Measurements from ENCODE around the gene PPP3CA.

The PPP3CA gene

GRCh38 chr4:101347267-101347556 lies at the start of gene PPP3CA:
Gene PPP3CA (minus strand): TSS chr4:101347526.
- DNase-seq = no peak

- no peak for DNase-seq
These were observed 45.9 kb upstream of the PPP3CA start for GRCh38 chr4:101393256-101393655.

- DNase-seq = no peak
These were observed 23.4 kb upstream of the PPP3CA start for GRCh38 chr4:101370663-101371210.

GRCh38 chr4:101367201-101367600 lies 19.9 kb upstream of the PPP3CA start:
- DNase-seq = no peak

GRCh38 chr4:101366331-101366730 lies 19.0 kb upstream of the PPP3CA start:
- DNase-seq = no peak

- DNase-seq = no peak
These were observed 10.4 kb upstream of the PPP3CA start for GRCh38 chr4:101357751-101358150.

- DNase-seq = no peak
These were observed 9.6 kb upstream of the PPP3CA start for GRCh38 chr4:101356928-101357327.

GRCh38 chr4:101355767-101356702 lies 8.7 kb upstream of the PPP3CA start:
- no peak for DNase-seq

- DNase-seq = no peak
These were observed 7.9 kb upstream of the PPP3CA start for GRCh38 chr4:101355246-101355645.

- no peak for DNase-seq
These were observed 2.4 kb upstream of the PPP3CA start for GRCh38 chr4:101349801-101350064.

- peak; percentile 12 for DNase-seq
These were observed 1.9 kb upstream of the PPP3CA start for GRCh38 chr4:101348995-101349800.

- no peak for DNase-seq
These were observed 1.1 kb upstream of the PPP3CA start for GRCh38 chr4:101348367-101348827.

- DNase-seq = peak; percentile 95
These were observed 436 bp upstream of the PPP3CA start for GRCh38 chr4:101347557-101348366.

- DNase-seq = peak; percentile 67
These were observed 717 bp downstream of the PPP3CA start for GRCh38 chr4:101346351-101347266.

- DNase-seq = peak; percentile 67
These were observed 1.6 kb downstream of the PPP3CA start for GRCh38 chr4:101345596-101346350.

GRCh38 chr4:101345271-101345595 lies 2.1 kb downstream of the PPP3CA start:
- no peak for DNase-seq

GRCh38 chr4:101339332-101339731 lies 8.0 kb downstream of the PPP3CA start:
- no peak for DNase-seq

GRCh38 chr4:101337688-101338087 lies 9.6 kb downstream of the PPP3CA start:
- DNase-seq = no peak

GRCh38 chr4:101334963-101335572 lies 12.3 kb downstream of the PPP3CA start:
- DNase-seq = no peak

GRCh38 chr4:101332424-101332823 lies 14.9 kb downstream of the PPP3CA start:
- no peak for DNase-seq

- DNase-seq = no peak
These were observed 16.3 kb downstream of the PPP3CA start for GRCh38 chr4:101331017-101331416.
